Left lung (tissue), 10 donors: ENCODE data around the gene GRIFIN. TPM values are rescaled to one million over a fixed set of nuclear protein-coding genes. Genes with fewer than 3 reads are reported as not detected.
A peak's percentile ranks its signal among the peaks of the same experiment; 100 is the strongest.

ENCODE experiments used
- ATAC-seq: fragments of 200-7000 bp; cut with Tn5 transposase; one replicate; pipeline ENCODE4 v1.9.1; 2020; ENCODE audit warnings: moderate library complexity
- DNase-seq, 4 donors: peaks; one replicate each; pipeline ENCODE4 v3.0.0-alpha.2; 2013 to 2020
- H3K27ac ChIP-seq, 2 donors: fragments of 200-600 bp; sonication (generic) in 1 of 2; one replicate each; pipeline versions ENCODE4 v1.5.0 to v1.8.0; 2020 to 2021
- H3K27me3 ChIP-seq, 2 donors: fragments of 200-600 bp; sonication (generic) in 1 of 2; one replicate each; pipeline versions ENCODE4 v1.5.0 to v1.8.0; 2020 to 2021
- H3K36me3 ChIP-seq, 2 donors: fragments of 200-600 bp; sonication (generic) in 1 of 2; one replicate each; pipeline versions ENCODE4 v1.5.0 to v1.8.0; 2020 to 2021
- H3K4me1 ChIP-seq, 2 donors: fragments of 200-600 bp; one replicate each; pipeline ENCODE4 v1.8.0; 2021
- H3K4me3 ChIP-seq, 2 donors: fragments of 200-600 bp; sonication (generic) in 1 of 2; one replicate each; pipeline versions ENCODE4 v1.5.0 to v1.8.0; 2020 to 2021; ENCODE audit warnings: mild to moderate bottlenecking in 1 of 2
- H3K9me3 ChIP-seq, 2 donors: fragments of 200-600 bp; sonication (generic) in 1 of 2; one replicate each; pipeline versions ENCODE4 v1.5.0 to v1.8.0; 2020 to 2021
- CTCF ChIP-seq, 2 donors: fragments of 200-600 bp; sonication (generic) in 1 of 2; IDR thresholded peaks; one replicate each; pipeline versions ENCODE4 v1.5.0 to v1.8.0; 2021; ENCODE audit warnings: antibody characterized with exemption in 2 of 2
- intact Hi-C, 2 donors: fragments of 100-400 bp; cut with DNase I; formaldehyde crosslinking; loops; one replicate each; pipeline versions ENCODE4 v1.11.2 to v1.14.2; 2022
- polyA plus RNA-seq, 6 donors: library from polyadenylated mRNA; unstranded; fragments of 120-200 nt; gene quantifications; one replicate each; pipeline ENCODE4 v1.2.1, GENCODE V29; 2013; ENCODE audit not compliant: insufficient read length in 6 of 6
- total RNA-seq, 2 donors: library from RNA; stranded (reverse); fragmentation: NEBNext Ultra II Directional; extraction: Animal tissue kit (Norgen Biotek cat#: 25700); gene quantifications; one replicate each; pipeline ENCODE4 v1.2.1, GENCODE V29; 2021
- donor health status: DM: no; HTN: yes; CAD: no.
- donor health status: DM: no; HTN: no; CAD: no.

GRIFIN gene
- total and polyA plus RNA-seq, 8 donors, result 0.22 to 0.31 (median 0.26) TPM; not detected in 5

- Histone ChIP-seq H3K36me3 (peaks cover 0 to 7% of the 10 kb centered on the region in 2 donors), H3K4me1 (peaks cover 3 to 9% of the 10 kb centered on the region in 2 donors), H3K27ac (no peak overlapping the region), H3K27me3 (no peaks in the 10 kb centered on the region), H3K9me3 (no peaks in the 10 kb centered on the region), H3K4me3 (no peak overlapping the region)
- no peak for ATAC-seq
- intact Hi-C loops, result no loop called here
- DNase-seq, result no peak
- no peak for TF ChIP-seq CTCF (IDR thresholded peaks at IDR 0.05)
Observed at GRCh38 chr7:2445047-2445446, 31.2 kb downstream of the GRIFIN start.

- ATAC-seq, result peak; percentile 41
Observed at GRCh38 chr7:2444476-2444875, 31.7 kb downstream of the GRIFIN start.

GRCh38 chr7:2443491-2443890, 32.7 kb downstream of the GRIFIN start:
- intact Hi-C loops, result no loop called here
- Histone ChIP-seq H3K4me1 (peaks cover 7 to 9% of the 10 kb centered on the region in 2 donors), H3K9me3 (no peaks in the 10 kb centered on the region), H3K4me3 (no peak overlapping the region), H3K36me3 (peaks cover 0 to 7% of the 10 kb centered on the region in 2 donors), H3K27me3 (no peaks in the 10 kb centered on the region), H3K27ac (no peak overlapping the region)
- no peak for TF ChIP-seq CTCF (IDR thresholded peaks at IDR 0.05)
- no peak for ATAC-seq
- DNase-seq, result no peak

More at GRCh38 chr7:2444476-2444875, 31.7 kb downstream of the GRIFIN start:
- Histone ChIP-seq H3K4me3 (no peak overlapping the region), H3K4me1 (peaks cover 3 to 9% of the 10 kb centered on the region in 2 donors), H3K27me3 (no peaks in the 10 kb centered on the region), H3K9me3 (no peaks in the 10 kb centered on the region), H3K27ac (no peak overlapping the region), H3K36me3 (peaks cover 0 to 7% of the 10 kb centered on the region in 2 donors)
- no peak for DNase-seq
- intact Hi-C loops, result no loop called here
- TF ChIP-seq CTCF (IDR thresholded peaks at IDR 0.05), result no peak

GRCh38 chr7:2441430-2442058, 34.7 kb downstream of the GRIFIN start:
- DNase-seq, result no peak
- H3K27ac ChIP-seq, result peak overlapping the region; percentile 48 to 70
- no peaks in the 10 kb centered on the region for H3K27me3 ChIP-seq
- H3K4me3 ChIP-seq, result no peak overlapping the region
- no peaks in the 10 kb centered on the region for H3K9me3 ChIP-seq
- peaks cover 0 to 10% of the 10 kb centered on the region in 2 donors for H3K36me3 ChIP-seq
- intact Hi-C loops, result no loop called here
- H3K4me1 ChIP-seq, result peaks cover 12 to 15% of the 10 kb centered on the region in 2 donors
- TF ChIP-seq CTCF (IDR thresholded peaks at IDR 0.05), result no peak
- ATAC-seq, result no peak

GRCh38 chr7:2440608-2441245, 35.5 kb downstream of the GRIFIN start:
- no peak overlapping the region for H3K4me3 ChIP-seq
- peaks cover 0 to 13% of the 10 kb centered on the region in 2 donors for H3K36me3 ChIP-seq
- no peak for TF ChIP-seq CTCF (IDR thresholded peaks at IDR 0.05)
- H3K4me1 ChIP-seq, result peaks cover 12 to 15% of the 10 kb centered on the region in 2 donors
- ATAC-seq (peak; percentile 70), DNase-seq (peak; percentile 38 to 79 (median 54))
- H3K27ac ChIP-seq, result peak overlapping the region; percentile 48 to 70
- H3K27me3 ChIP-seq, result no peaks in the 10 kb centered on the region
- H3K9me3 ChIP-seq, result no peaks in the 10 kb centered on the region
- intact Hi-C loops, result no loop called here
